ENCODE data around the gene COL4A1.

GRCh38 chr13:110269509-110270185 lies 37.3 kb downstream of the COL4A1 start:
- no peak for TF ChIP-seq POLR2AphosphoS5 (IDR thresholded peaks at IDR 0.05; ENCODE audit: low read depth, low read length)
- TF ChIP-seq, protein P1, sequence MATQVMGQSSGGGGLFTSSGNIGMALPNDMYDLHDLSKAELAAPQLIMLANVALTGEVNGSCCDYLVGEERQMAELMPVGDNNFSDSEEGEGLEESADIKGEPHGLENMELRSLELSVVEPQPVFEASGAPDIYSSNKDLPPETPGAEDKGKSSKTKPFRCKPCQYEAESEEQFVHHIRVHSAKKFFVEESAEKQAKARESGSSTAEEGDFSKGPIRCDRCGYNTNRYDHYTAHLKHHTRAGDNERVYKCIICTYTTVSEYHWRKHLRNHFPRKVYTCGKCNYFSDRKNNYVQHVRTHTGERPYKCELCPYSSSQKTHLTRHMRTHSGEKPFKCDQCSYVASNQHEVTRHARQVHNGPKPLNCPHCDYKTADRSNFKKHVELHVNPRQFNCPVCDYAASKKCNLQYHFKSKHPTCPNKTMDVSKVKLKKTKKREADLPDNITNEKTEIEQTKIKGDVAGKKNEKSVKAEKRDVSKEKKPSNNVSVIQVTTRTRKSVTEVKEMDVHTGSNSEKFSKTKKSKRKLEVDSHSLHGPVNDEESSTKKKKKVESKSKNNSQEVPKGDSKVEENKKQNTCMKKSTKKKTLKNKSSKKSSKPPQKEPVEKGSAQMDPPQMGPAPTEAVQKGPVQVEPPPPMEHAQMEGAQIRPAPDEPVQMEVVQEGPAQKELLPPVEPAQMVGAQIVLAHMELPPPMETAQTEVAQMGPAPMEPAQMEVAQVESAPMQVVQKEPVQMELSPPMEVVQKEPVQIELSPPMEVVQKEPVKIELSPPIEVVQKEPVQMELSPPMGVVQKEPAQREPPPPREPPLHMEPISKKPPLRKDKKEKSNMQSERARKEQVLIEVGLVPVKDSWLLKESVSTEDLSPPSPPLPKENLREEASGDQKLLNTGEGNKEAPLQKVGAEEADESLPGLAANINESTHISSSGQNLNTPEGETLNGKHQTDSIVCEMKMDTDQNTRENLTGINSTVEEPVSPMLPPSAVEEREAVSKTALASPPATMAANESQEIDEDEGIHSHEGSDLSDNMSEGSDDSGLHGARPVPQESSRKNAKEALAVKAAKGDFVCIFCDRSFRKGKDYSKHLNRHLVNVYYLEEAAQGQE (IDR thresholded peaks at IDR 0.05; ENCODE audit: insufficient read depth in 1 of 2, low read depth in 2 of 2, low read length in 2 of 2), result no peak
- no peak for TF ChIP-seq TAF1 (IDR thresholded peaks at IDR 0.05; ENCODE audit: borderline replicate concordance, insufficient read depth, low read length)
- TF ChIP-seq FOXP2 (optimal IDR thresholded peaks at IDR 0.05; ENCODE audit: borderline replicate concordance, extremely low read depth, extremely low read length, insufficient read depth), result no peak
- no peak for TF ChIP-seq SIN3A (IDR thresholded peaks at IDR 0.05; ENCODE audit: borderline replicate concordance, insufficient read depth, low read length)
